Ecto neural progenitor cell (in vitro differentiated cells): Measurements from ENCODE around the gene PRTFDC1.
"Not testable (repeated sequence)": the region's sequence is repeated elsewhere in the genome, so short reads cannot be mapped to it uniquely, and the experiment has no call there.

ENCODE experiments used
- DNase-seq: peaks from one replicate; pipeline ENCODE4 v3.0.0-alpha.2; 2018; ENCODE audit warnings: low spot score

Gene PRTFDC1

GRCh38 chr10:24965051-24965450 lies 12.6 kb upstream of the PRTFDC1 start:
- no peak for DNase-seq

DNA sequence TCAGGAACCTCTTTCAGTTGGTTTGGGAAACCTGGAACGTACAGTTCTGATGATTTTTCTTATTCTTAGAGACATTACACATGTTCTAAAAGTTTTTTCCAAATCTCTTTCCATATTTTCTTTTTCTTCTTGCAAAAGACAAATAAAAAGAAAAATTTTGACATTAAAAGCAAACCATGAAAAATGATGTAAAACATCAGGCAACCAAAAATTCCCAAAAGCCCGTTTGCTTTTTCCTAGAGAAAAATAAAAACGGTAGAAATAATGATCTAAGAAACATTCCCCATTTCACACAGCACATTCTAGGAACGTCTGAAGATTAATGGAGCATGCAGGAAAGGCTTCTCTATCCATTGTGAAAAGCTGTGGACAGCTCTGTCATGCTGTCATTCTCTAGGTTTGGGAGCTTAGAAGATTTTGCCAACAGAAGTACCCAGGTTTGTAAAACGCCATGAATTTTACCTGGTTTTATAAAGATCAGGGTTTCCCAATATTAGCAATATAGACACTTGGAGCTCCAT lies 11.2 kb upstream of the PRTFDC1 start:
- DNase-seq, result no peak

GRCh38 chr10:24962995-24963394 lies 10.6 kb upstream of the PRTFDC1 start:
- no peak for DNase-seq

DNA sequence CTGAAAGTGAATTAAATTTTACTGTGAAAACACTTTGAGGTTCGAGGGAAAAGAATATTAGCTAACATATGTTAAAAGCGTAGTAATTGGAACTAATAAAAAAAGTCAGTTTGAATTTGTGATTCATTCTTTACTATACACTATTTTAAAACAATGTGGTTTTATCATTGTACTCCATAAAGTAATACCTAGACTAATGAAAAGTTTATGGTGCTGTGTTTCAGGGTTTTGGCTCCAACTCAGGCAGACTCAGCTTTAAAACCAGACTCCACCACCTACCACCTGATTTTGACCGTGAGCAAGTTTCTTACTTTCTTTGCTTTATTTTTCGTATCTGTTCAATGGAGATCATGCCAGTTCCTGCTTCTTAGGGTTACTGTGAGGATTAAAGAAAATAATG lies 9.2 kb upstream of the PRTFDC1 start:
- no peak for DNase-seq

GRCh38 chr10:24959382-24959730 lies 7.0 kb upstream of the PRTFDC1 start:
- DNase-seq, result no peak

DNA sequence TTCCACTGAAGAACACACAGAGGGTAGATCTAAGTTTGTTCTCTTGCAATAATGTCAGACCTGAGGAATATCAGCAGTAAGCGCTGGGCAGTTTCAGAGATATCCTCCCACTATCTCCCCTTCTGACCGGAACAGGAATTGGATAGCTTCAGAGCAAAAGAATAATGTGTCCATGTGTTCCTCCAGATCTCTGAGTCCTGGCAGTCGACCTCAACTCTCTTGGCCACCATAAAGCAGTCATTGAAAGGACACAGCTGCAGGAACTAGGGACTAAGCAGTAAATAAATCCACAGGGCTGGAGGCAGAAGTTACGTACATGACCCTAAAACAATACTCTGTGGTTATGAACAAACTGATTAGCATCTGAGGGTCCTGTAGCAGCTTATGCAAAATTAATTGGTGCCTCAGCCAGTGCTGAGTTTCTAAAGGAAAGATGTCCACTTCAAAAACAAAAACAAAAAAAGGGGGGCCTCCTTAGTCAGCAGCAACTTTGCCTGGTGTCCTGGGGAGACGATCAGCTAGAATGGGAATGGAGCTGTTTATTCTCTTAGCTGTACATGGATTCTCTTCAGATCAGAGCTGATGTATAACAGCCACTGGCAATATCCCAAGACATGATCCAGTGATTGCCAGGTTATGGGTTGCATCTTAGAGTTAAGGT lies 6.4 kb upstream of the PRTFDC1 start:
- DNase-seq, result no peak

DNA sequence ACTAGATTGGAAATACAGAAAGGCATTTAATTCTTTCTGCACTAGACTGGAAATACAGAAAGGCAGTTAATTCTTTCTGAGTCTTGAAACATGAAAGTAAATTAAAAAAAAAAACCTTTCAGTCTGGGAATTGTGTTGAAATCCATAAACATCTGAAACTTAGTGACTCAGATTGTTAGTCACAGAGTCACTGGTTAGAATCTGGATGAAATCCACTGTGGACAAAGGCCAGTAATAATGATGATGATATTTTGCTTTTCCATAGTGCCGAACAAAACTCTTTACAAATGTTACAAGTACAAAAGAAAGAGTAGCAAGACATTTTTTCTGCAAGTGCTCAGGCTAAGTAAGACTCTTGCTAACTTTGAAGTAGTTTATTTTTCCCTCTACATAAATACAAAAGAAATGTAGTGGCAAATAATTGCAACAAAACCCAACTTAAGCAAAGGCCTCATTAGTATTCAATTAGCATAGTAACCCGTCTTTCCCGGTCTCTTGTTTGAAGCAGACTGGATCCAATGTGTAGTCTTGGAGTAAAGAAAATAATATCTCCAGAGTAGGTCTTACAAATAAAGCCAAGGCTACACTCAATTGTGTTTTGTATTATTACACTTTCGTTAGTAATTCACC lies 5.8 kb upstream of the PRTFDC1 start:
- DNase-seq, result no peak

- not testable (repeated sequence) for DNase-seq
Observed at GRCh38 chr10:24957624-24958051, 5.2 kb upstream of the PRTFDC1 start.

GRCh38 chr10:24953675-24954074 lies 1.3 kb upstream of the PRTFDC1 start:
- DNase-seq, result no peak

DNA sequence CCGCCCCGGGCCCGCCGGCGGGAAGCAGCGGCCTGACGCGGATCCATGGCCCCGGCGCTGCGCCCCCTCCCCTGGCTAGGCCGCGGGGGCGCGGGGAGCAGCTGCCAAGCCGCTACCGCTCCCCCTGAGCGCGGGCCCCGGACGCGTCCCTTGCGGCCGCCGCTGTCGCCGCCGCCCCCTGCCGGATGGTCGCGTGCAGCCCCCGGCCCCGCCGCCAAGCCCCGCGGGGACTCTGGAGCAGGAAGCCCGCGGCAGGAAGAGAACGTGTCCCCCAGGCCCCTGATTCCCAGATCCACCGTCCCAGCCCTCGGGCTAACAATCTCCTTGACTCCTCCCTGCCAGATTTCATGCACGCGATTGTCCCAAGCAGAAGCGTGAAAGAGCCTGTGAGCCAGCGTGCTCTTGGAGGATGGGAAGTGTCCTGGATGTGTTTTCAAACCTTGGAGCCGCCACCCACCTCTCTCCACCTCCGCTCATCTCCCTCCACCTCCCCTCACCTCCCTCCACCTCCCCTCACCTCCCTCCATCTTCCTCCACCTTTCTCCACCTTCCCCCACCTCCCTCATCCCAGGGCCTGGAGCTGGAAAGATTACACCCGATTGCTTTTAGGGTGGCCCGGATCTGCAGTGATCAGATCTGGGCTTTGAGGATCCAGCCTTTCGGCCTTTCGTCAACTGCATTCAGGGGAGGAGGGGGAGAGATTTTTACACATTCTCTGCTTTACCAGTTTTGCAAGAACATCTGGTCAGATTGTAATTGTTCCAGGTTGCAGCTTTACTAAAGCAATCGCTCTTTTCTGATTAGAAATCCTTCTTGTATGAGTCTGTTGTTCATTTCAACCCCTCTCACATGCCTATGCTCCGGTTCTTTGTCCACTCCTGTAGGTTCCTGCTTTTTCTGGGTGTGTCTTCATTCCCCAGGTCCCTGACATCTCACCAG lies 570 bp upstream of the PRTFDC1 start:
- DNase-seq, result peak; percentile 84

DNA sequence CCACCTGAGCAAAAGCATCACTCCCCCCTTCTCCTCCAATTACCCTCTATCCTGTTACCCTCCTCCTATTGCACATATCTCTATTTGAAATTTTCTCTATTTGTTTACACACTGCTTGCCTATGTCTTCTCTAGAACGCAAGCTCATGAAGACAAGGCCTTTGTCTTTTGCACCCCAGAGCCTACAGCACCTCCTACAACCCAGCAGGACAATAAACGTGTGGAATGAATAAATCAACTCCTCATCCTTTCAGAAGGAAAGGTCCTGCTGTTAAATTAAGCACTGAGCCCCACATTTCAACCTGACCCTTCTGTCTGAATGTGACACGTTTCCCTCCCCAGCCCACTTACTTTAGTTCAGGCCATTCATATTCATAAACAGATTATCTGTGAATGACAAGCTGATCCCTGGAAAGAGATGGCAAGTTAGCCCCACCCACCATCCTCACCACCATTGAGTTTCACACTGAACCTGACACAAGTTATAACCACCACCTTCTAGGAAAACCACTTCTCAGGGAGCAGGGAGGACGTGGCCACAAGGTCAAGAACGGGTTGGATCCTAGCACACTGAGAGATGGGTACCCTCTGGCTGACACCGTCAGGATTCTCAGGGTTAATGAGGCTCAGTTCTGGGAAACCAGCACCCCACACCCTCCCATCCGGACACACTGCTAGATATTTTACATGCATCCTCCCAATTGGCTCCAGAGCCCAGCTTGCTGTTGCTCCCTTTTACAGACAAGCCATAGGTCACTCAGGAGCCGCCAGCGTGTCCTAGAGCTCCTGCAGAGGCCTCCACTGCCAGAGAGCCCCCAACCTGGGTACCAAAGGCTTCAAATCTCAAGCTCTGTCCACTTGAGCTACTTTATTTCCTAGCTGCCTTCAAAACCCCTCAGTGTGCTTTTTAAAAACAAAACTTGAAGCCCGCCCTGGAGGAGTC lies 934 bp downstream of the PRTFDC1 start:
- DNase-seq, result peak; percentile 65

DNA sequence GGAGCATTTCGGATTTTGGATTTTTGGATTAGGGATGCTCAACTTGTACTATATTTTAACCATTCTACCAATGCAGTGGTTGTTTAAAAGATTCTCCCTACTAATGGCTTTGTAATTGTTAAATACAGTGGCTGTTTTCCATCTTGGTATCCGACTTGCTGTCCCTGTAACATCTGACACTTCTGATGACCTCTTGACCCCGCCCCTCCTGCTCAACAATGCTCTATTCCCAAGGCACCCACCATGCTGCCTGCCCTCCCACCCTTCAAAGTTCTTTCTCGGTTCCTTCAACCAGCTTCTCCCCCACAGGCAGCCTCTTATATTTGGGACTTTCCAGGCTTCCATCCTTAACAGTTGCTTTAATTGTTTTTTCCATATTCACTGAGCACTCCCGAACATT lies 2.0 kb downstream of the PRTFDC1 start:
- DNase-seq, result no peak

GRCh38 chr10:24949616-24950015 lies 2.8 kb downstream of the PRTFDC1 start:
- no peak for DNase-seq

GRCh38 chr10:24947304-24948097 lies 4.9 kb downstream of the PRTFDC1 start:
- DNase-seq, result no peak

DNA sequence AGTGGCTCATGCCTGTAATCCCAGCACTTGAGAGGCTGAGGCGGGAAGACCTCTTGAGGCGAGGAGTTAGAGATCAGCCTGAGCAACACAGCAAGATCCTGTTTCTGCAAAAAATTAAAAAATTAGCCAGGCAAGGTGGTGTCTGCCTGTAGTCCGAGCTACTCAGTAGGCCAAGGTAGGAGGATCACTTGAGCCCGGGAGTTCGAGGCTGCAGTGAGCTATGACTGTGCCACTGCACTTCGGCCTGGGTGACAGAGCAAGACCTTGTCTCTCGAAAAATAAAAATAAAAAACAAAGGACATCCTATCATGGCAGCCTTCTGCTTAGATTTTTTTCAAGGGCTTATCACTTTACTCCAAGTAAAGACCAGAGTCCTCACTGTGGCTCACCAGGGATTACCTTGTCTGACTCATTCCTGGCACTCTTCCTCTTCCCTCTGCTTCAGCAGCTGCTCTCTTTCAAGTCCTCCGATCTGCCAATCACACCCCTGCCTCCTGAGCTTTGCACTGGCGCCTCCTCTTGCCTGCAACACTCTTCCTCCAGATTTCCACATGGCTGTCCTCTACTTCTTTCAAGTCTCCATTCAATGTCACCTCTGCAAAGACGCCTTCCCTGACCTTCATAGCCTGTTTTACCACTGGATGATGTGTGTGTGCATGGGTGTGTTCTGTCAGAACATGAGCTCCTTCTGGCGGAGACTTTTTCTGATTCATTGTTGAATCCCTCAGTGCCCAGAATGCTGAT lies 7.7 kb downstream of the PRTFDC1 start:
- DNase-seq, result no peak

DNA sequence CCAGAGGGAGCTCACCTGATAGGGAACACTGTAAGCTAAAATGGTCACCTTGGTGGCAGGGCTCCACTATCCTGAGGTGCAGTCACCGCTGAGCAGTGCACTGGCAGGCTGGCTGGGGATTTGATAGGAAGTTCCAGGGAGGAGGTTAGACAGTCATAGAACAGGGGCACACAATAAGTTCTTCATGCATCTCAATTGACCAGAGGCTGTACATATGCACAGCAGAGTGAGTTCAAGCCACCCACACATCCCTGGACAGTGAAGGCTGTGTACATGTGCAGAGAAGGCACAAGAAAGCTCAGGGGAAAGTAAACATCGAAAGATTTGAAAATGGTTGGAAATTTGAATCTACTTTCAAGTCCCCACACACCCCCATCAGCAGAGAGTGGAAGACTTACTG lies 13.9 kb downstream of the PRTFDC1 start:
- no peak for DNase-seq

DNA sequence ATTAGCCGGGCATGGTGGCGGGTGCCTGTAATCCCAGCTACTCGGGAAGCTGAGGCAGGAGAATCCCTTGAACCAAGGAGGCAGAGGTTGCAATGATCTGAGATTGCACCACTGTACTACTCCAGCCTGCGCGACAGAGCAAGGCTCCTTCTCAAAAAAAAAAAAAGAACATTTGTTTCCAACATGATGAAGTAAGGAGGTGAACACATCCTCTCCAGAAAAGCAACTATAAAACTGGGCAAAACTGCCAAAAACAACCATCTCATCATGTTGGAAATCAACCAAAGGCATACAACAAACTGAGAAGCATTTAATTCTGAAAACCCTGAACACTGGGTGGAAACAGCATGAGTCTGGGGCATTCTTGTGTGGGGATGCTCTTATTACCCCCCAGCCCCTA lies 14.3 kb downstream of the PRTFDC1 start:
- DNase-seq, result no peak

GRCh38 chr10:24935504-24936292 lies 16.7 kb downstream of the PRTFDC1 start:
- no peak for DNase-seq

- no peak for DNase-seq
Observed at GRCh38 chr10:24931236-24931635, 21.2 kb downstream of the PRTFDC1 start.
